Panc1 (cell line): ENCODE data around the gene USF3. TPM values are rescaled to one million over a fixed set of nuclear protein-coding genes. Genes with fewer than 3 reads are reported as not detected.

ENCODE experiments used
- ATAC-seq: fragments of 200-7000 bp; cut with Tn5 transposase; 2 replicates; pipeline ENCODE4 v1.9.1; 2020; ENCODE audit warnings: mild to moderate bottlenecking, moderate library complexity
- BruUV-seq: library from RNA; stranded (reverse); fragments of 400-500 nt; replicated peaks from 2 replicates; lab custom pipeline; 2021; lab: Mats Ljungman, UMichigan
- CTCF ChIA-PET: fragments of 300-600 bp; sonication (Branson Sonifier 250); formaldehyde crosslinking; loops from one replicate; lab custom pipeline; 2022; ENCODE audit warnings: antibody characterized with exemption; lab: Charles Lee
- POLR2A ChIA-PET: fragments of 300-600 bp; sonication (Branson Sonifier 250); formaldehyde crosslinking; loops from one replicate; lab custom pipeline; 2022; ENCODE audit warnings: antibody characterized with exemption; lab: Charles Lee
- DNase-seq: peaks from one replicate; pipeline ENCODE4 v3.0.0-alpha.2; 2010; ENCODE audit warnings: low read depth, low spot score
- H3K27ac ChIP-seq: 2 replicates; pipeline ENCODE4 v1.5.1; 2011; ENCODE audit warnings: mild to moderate bottlenecking, low read length, inconsistent platforms
- H3K27me3 ChIP-seq: fragments of 200-500 bp; sonication (Bioruptor generic); 2 replicates; pipeline ENCODE4 v1.6.0; 2014; ENCODE audit warnings: low read length, inconsistent platforms; ENCODE audit not compliant: control insufficient read depth, insufficient read depth
- H3K36me3 ChIP-seq: fragments of 200-500 bp; sonication (Bioruptor generic); 2 replicates; pipeline ENCODE4 v1.5.1; 2014; ENCODE audit warnings: inconsistent platforms, mild to moderate bottlenecking, low read length, moderate library complexity; ENCODE audit not compliant: control insufficient read depth, insufficient read depth
- H3K4me1 ChIP-seq: 2 replicates; pipeline ENCODE4 v1.5.1; 2011; ENCODE audit warnings: inconsistent platforms, mild to moderate bottlenecking, low read length, moderate library complexity; ENCODE audit not compliant: control insufficient read depth, insufficient read depth
- H3K4me3 ChIP-seq, 2 experiments: 2 replicates each; pipeline ENCODE4 v1.5.1; 2011 to 2012; ENCODE audit warnings: low read depth in 2 of 2, low read length in 2 of 2, mild to moderate bottlenecking in 2 of 2, inconsistent platforms in 1 of 2, moderate library complexity in 1 of 2
- H3K9me3 ChIP-seq: fragments of 200-500 bp; sonication (Bioruptor generic); 2 replicates; pipeline ENCODE4 v1.5.1; 2014; ENCODE audit warnings: low read depth, mild to moderate bottlenecking, inconsistent platforms, low read length, moderate library complexity; ENCODE audit not compliant: control insufficient read depth, insufficient read depth
- POLR2AphosphoS5 ChIP-seq: IDR thresholded peaks from 2 replicates; pipeline ENCODE4 v1.6.1; 2012; ENCODE audit warnings: mild to moderate bottlenecking, low read depth, low read length, moderate library complexity
- SIN3A ChIP-seq: IDR thresholded peaks from 2 replicates; pipeline ENCODE4 v1.6.1; 2012; ENCODE audit warnings: low read depth, mild to moderate bottlenecking, low read length, moderate library complexity, borderline replicate concordance; ENCODE audit not compliant: insufficient read depth
- TCF7L2 ChIP-seq: IDR thresholded peaks from 2 replicates; pipeline ENCODE4 v1.6.1; 2011; ENCODE audit warnings: mild to moderate bottlenecking, low read depth, low read length, inconsistent platforms
- in situ Hi-C: cut with HindIII; loops from 2 replicates; pipeline ENCODE4 v1.10.0; 2016; ENCODE audit warnings: low sequenced_read_pairs, low pct_unique_long_range_greater_than_20kb
- intact Hi-C: fragments of 100-400 bp; cut with micrococcal nuclease; formaldehyde crosslinking; loops from one replicate; pipeline ENCODE4 v1.10.0; 2022; ENCODE audit not compliant: unreplicated experiment
- total RNA-seq: library from RNA; stranded (reverse); gene quantifications from one replicate; pipeline ENCODE4 v1.2.1, GENCODE V29; 2021; ENCODE audit not compliant: unreplicated experiment
- TF ChIP-seq, protein P1 (sequence below), 2 experiments: IDR thresholded peaks; 2 replicates each; pipeline ENCODE4 v1.6.1; 2011 to 2012; ENCODE audit warnings: low read depth in 2 of 2, control low read depth in 1 of 2, low read length in 1 of 2, mild to moderate bottlenecking in 1 of 2, moderate library complexity in 1 of 2; ENCODE audit not compliant: insufficient read depth in 1 of 2
- TF ChIP-seq, protein P2 (sequence below): fragments of 450-650 bp; IDR thresholded peaks from 2 replicates; pipeline ENCODE4 v1.5.1; 2017; ENCODE audit warnings: mild to moderate bottlenecking

USF3 gene
- total RNA-seq, 1 experiment from 2014 or later: 18.2 TPM

DNA sequence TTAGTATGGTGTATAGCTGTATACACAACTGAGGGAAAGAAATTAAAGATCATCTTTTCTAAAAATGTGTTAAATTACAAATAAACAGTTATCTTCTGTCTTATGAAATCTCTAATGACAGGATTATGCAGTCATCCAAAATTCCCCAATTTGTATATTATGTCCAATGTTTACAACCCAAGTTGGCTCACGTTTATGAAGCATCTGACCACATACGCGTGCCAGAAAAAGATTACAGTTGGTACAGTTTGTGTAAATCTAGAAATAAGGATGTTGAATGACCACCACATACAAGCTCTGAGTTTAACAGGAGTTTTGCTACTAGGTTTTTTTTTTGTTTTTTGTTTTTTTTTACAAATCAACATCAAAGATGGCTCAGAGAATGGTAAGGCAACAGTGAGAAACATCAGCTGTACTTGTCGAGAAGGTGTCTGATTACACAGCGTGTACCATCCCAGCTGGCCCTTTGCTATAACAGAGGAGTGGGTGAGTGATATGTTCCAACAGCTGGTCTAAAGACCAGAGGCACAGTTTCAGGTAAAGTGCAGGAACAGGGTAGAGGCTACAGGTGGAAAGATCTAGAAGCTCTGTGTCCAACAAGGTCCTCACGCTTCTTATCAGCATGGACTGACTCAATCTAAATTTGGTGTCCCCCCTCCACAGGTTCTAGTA, 47.1 kb downstream of the USF3 start:
- Histone ChIP-seq H3K27me3 (no peaks in the 10 kb centered on the region), H3K9me3 (peaks cover 8% of the 10 kb centered on the region; the same call in 1 of the 2 replicates), H3K36me3 (no peaks in the 10 kb centered on the region), H3K4me3 (no peak overlapping the region), H3K4me1 (no peaks in the 10 kb centered on the region), H3K27ac (no peak overlapping the region)
- ATAC-seq: no peak
- POLR2A ChIA-PET: interaction anchor here (0.6 kb wide), 1 partner anchor 9 kb away, joined by 5 read pairs; no protein-coding TSS in a partner anchor
- CTCF ChIA-PET: no interaction called here
- in situ Hi-C loops: no loop called here
- intact Hi-C loops: no loop called here
- DNase-seq: no peak
- TF ChIP-seq, protein P1, sequence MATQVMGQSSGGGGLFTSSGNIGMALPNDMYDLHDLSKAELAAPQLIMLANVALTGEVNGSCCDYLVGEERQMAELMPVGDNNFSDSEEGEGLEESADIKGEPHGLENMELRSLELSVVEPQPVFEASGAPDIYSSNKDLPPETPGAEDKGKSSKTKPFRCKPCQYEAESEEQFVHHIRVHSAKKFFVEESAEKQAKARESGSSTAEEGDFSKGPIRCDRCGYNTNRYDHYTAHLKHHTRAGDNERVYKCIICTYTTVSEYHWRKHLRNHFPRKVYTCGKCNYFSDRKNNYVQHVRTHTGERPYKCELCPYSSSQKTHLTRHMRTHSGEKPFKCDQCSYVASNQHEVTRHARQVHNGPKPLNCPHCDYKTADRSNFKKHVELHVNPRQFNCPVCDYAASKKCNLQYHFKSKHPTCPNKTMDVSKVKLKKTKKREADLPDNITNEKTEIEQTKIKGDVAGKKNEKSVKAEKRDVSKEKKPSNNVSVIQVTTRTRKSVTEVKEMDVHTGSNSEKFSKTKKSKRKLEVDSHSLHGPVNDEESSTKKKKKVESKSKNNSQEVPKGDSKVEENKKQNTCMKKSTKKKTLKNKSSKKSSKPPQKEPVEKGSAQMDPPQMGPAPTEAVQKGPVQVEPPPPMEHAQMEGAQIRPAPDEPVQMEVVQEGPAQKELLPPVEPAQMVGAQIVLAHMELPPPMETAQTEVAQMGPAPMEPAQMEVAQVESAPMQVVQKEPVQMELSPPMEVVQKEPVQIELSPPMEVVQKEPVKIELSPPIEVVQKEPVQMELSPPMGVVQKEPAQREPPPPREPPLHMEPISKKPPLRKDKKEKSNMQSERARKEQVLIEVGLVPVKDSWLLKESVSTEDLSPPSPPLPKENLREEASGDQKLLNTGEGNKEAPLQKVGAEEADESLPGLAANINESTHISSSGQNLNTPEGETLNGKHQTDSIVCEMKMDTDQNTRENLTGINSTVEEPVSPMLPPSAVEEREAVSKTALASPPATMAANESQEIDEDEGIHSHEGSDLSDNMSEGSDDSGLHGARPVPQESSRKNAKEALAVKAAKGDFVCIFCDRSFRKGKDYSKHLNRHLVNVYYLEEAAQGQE (IDR thresholded peaks at IDR 0.05; ENCODE audit: insufficient read depth in 1 of 2, low read depth in 2 of 2, low read length in 1 of 2): no peak
- TF ChIP-seq POLR2AphosphoS5 (no peak), SIN3A (no peak), TCF7L2 (no peak)
- TF ChIP-seq, protein P2, sequence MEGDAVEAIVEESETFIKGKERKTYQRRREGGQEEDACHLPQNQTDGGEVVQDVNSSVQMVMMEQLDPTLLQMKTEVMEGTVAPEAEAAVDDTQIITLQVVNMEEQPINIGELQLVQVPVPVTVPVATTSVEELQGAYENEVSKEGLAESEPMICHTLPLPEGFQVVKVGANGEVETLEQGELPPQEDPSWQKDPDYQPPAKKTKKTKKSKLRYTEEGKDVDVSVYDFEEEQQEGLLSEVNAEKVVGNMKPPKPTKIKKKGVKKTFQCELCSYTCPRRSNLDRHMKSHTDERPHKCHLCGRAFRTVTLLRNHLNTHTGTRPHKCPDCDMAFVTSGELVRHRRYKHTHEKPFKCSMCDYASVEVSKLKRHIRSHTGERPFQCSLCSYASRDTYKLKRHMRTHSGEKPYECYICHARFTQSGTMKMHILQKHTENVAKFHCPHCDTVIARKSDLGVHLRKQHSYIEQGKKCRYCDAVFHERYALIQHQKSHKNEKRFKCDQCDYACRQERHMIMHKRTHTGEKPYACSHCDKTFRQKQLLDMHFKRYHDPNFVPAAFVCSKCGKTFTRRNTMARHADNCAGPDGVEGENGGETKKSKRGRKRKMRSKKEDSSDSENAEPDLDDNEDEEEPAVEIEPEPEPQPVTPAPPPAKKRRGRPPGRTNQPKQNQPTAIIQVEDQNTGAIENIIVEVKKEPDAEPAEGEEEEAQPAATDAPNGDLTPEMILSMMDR: no peak
- no TSS peak for BruUV-seq

DNA sequence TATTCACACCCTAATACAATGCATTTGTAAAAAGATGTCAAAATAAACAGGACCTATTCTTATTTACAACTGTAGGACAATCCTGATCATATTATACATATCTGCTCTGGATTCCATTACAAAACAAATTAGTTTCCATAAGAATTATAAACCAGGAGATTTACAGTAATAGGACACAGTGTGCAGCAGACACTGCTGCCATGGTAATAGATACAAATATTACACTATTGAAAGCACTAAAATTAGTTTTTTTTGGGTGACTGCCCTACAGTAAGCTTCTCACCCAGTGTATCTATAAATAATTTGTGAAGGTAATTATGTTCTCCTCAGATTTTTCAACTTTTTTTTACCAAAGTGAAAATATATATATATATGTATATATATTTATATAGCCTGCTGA, 47.9 kb downstream of the USF3 start:
- POLR2A ChIA-PET: no interaction called here
- Histone ChIP-seq H3K4me3 (no peak overlapping the region), H3K27ac (no peak overlapping the region), H3K27me3 (no peaks in the 10 kb centered on the region), H3K4me1 (no peaks in the 10 kb centered on the region), H3K9me3 (peaks cover 12% of the 10 kb centered on the region; the same call in 1 of the 2 replicates), H3K36me3 (no peaks in the 10 kb centered on the region)
- intact Hi-C loops (no loop called here), in situ Hi-C loops (no loop called here)
- no peak for DNase-seq
- no peak for ATAC-seq
- CTCF ChIA-PET: no interaction called here
- TF ChIP-seq TCF7L2: no peak
- no peak for TF ChIP-seq SIN3A
- TF ChIP-seq, protein P1 (IDR thresholded peaks at IDR 0.05; ENCODE audit: insufficient read depth in 1 of 2, low read depth in 2 of 2, low read length in 1 of 2): no peak
- TF ChIP-seq POLR2AphosphoS5: no peak
- TF ChIP-seq, protein P2: no peak
- BruUV-seq: no TSS peak
